GM20431 (cell line): ENCODE measurements around the gene MTERF4.

ENCODE experiments used
- in situ Hi-C: fragments of 300-500 bp; cut with MseI, MboI; formaldehyde crosslinking; loops from one replicate; pipeline ENCODE4 v1.15.0; 2020; ENCODE audit warnings: low sequenced_read_pairs; ENCODE audit not compliant: unreplicated experiment

Gene MTERF4

DNA sequence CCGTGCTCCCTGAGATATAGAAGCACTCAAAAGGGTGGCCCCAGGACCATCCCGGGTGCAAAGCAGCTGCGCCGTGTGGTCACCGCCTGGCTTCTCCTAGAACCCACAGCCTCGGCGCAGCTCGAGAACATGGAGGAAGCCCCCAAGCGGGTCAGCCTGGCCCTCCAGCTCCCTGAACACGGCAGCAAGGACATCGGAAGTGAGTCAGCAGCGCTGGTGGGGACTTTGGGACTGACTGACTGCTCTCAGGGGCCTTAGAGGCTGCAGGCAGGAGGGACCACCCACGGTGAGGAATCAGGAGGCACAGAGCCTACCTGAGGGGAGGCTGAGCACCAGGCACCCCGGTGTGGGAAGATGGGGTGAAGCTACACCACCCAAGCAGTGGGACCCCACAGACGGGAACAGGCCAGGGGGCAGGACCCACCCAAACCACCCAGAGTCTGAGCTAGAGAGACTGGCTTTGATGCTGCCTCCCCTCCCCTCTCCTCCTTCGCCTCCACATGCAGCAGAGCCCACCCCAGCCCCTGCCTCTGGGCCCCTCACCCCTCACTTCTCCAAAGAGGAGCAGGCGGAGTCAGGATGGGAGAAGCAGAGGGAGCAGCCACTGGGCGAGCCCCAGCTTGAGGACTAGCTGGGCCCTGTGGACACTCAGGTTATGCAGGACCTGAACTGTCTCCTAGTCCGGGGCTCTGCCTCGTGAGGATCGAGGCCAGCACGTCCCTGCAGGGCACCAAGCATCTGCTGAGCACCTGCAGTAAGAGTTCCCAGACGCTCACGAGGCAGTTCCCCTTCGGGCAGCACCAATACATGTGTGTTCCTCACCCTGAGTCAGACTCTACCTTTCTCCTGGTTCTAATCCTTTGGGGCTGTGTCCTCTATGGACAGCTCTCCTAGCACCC lies 28.7 kb downstream of the MTERF4 start:
- in situ Hi-C loops = no loop called here

DNA sequence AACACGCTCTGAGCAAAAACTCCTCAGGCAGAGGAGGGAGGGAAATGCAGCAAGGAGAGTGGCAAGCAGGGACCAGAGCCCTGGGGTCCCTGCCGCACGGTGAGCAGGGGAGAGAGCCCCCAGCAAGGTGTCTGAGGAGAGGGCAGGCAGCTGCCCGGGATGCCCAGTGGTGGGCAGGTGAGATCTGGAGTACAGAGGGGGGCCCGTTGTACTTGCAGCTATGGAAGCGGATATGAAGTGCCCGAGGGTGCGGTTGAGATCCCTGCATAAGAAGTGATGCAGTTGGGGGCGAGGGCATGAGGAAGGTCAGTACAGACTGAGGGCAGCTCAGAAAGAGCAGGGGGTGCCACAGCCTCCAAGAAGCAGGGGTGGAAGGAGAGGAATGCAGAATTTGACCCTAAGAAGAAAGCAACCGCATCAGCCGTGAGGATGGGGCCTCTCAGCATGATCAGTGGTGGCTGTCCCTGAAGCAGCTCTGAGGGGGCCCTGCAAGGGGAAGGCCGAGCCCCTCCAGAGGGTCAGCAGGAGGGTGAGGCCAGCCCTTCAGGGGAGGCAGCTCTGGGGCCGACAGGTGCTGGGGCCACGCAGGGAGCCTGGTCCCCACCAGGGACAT lies 29.4 kb downstream of the MTERF4 start:
- in situ Hi-C loops = no loop called here

DNA sequence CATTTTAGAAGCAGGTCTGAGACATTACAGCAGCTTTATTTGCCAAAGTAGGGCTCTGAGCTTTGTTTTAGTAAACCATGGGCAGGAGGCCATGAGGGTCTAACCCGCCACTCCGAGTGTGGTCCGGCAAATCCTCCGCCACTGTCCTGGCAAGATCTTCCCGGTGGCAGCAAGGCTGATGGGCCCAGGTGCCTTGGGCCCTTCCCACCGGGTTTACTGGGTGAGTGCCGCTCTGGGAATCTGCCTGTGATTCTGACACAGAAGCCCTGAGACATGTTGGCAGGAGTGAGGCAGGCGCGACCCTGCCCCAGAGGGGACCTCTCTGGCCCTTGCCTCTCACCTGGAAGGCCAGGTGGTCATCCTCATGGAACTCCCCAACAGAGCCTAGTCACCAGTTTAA lies 29.9 kb downstream of the MTERF4 start:
- in situ Hi-C loops = no loop called here

DNA sequence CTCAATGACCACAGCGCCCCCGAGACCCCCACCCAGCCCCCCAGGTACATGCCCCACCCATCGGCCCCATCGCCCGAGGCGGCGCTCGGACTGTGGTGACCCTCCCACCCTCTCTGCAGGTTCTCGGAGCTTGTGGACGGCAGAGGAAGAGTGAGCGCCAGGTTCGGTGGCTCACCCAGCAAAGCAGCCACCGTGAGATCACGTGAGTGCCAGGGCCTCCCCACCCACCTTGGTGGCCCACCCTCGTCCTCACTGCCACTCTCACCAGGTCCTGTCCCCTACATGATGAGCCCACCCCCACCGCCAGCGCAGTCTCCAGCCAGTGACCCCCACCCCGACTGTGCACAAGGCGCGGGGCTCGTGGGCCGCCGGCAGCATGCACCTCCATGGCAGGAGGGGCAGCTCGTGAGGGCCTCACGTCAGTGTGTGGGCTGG lies 30.4 kb downstream of the MTERF4 start:
- in situ Hi-C loops = no loop called here

DNA sequence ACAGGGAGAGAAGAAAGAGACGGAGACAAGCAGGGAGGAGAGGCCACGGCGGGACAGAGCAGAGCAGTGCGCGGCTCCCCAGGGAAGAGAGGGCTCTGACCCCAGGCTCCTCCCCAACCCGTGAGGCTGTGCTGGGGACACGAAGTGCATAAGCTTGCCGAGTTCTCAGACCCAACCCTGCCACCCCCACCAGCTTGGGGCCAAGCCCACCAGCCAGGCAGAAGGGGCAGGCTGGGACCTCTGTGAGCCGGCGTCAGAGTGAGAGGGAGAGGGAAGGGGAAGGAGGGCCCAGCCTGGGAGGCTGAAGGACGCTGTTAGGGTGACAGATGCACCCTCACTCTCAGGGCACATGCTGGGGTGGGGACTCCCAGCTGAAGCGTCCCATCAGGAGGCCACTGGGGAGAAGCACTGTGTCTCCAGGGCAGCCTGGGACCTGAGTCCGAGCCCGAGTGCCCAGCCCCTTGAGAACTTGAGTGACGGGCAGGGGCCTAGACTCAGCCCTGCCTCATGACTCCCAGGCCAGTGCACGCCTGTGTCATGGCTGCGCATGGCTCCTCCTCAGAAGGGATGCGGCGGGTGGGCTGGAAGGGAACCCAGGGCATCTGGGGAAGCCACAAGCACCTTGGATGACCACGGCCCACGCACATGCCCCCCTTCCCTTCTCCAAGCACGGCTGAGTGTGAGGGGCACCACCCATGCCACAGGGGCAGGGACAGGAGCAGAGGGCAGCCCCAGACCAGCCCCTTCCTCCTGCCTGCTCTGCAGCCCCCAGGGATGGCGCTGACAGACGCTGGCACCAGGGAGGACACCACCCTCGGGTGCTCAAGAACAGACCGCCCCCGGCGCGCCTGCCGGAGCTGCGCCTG lies 31.0 kb downstream of the MTERF4 start:
- in situ Hi-C loops = no loop called here

DNA sequence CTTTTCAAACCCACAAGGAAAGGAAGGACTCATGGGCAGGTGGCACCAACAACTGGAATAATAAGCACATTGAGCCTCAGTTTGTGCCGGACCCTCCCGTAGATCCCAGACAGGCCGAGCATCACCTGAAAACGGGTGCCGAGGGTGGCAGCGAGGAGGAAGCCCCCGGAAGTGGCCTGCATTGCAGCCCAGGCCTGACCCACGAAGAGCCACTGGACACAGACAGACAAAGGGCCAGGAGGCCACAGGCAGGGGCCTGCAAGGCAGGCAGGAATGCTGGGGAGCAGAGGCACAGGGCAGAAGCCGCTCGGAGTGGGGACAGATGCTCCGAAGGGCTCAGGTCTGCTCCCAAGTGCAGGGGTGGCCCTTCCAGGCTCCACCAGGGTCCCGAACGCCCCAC lies 31.7 kb downstream of the MTERF4 start:
- in situ Hi-C loops = no loop called here

DNA sequence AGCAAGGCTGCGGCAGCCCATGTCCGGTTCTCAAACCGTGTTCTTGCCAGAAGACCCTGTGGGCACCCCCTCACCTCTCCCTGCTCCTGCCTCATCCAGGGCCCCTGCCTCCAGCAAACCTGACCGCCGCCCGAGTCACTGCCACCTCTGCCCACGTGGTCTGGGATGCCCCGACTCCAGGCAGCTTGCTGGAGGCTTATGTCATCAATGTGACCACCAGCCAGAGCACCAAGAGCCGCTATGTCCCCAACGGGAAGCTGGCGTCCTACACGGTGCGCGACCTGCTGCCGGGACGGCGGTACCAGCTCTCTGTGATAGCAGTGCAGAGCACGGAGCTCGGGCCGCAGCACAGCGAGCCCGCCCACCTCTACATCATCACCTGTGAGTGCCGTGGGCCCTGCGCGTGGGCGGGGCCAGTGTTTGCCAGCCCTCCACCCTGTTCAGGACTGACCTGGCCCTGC lies 32.2 kb downstream of the MTERF4 start:
- in situ Hi-C loops = no loop called here

DNA sequence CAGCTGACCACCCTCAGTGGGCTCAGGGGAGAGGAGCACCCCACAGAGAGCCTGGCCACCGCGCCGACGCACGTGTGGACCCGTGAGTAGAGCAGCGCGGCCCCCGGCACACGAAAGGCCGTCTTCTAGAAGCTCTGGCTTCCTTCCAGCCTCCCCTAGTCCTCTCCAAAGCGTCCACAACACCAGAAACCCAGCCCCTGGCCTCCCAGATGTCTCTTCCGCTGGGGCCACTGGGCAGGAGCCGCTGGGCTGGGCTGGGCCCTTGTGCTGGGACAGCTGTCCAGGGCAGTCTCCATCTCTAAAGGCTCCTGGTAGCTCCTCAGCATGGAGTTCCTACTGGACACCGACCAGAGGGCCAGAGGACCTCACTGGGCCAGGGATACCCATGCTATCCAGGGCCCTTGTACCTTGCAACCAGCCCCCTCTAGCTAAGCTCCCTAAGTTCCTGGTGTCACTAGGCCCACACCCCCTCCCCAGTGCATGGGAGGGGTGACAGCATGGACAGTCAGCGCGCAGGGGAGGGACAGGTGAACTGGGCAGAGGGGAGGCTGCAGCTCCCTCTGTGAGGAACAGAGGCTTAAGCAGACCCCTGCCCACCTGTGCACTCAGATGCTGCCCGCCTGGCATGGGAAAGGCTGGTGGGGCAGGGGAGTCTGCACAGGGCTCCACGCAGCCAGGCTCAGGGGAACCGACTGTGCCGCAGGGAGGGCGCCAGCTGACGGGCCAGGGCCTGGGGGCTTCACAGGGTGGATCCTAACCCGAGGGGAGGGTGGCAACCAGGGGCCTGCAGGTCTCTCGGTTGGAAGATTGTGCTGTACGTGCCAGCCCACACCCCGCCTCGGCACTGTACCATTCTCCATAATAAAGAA lies 32.9 kb downstream of the MTERF4 start:
- in situ Hi-C loops = no loop called here

DNA sequence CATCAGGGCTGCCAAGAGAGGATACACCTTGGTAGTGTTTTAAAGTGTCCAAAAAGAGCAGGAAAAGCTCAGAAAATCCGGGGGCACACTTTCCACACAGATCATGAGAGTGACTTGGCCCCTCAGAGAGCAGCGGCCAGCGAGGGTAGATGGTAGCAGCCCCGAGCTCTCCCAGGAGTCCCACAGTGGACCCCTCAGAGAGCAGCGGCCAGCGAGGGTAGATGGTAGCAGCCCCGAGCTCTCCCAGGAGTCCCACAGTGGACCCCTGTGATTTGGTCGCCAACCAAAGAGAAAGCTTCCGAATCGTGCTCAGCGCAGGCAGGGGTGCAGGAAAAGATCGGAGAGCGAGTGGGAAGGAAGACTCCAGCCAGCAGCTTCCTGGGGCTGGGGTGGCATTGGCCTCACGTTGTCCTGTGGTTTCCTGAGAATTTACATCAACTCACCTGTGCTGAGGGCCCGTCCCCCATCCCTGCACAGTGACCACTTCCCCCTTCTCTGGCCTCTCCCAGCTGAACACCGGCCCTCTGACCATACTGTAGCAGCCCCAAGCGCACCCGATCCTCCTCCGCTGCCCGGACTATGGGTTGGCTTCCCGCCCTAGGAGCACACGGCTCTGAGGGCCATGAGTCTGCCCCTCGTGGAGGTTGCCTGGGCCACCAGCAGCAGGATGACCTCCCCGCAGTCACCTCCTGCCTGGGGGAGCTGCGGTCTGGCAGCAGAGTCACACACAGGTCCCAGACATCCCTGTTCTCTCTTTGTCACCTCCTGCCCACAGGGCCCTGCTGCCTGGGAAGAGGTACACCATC lies 33.7 kb downstream of the MTERF4 start:
- in situ Hi-C loops = no loop called here

DNA sequence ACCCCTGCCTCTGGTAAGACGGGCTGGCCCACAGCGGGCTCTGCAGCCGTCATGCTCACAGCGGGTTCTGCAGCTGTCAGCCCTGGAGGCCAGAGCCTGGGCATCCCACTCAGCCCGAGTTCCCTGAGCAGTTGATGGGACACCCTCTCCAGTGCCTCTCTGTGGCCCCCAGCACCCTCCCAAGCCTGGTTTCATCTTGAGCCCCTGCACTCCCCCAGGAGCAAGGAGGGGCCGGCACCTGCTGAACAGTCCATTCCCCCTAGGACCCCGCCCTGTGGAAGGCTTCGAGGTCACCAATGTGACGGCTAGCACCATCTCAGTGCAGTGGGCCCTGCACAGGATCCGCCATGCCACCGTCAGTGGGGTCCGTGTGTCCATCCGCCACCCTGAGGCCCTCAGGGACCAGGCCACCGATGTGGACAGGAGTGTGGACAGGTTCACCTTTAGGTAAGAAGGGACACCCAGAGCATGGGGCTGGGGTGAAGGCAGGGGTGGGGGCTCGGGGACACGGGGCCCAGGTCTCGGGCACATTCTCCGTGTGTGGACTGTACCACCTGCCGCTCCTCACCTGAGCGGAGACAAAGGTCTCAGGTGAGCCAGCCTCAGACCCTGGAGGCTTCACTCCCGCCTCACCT lies 34.5 kb downstream of the MTERF4 start:
- in situ Hi-C loops = no loop called here

DNA sequence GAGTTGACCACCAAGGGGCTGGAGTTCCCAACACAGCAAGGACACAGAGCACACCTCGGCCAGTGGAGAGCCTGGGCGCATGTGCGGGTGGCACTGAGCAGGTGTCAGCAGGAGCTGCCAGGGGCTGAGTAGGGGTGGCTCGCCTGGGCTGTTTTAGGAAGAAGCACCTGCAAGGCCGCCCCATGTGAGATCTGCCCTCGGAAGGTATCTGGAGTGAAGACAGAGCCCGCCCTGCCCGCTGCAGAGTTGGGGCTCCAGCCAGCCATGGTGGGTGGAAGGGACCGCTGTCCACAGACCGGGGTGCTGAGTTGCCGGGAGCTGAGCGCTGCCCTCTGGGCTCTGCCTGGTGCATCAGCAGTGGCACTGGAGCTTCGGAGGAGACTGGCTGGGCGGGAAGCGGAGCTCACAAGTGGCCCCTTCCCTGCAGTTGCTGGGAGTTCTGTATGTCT lies 35.2 kb downstream of the MTERF4 start:
- in situ Hi-C loops = no loop called here

DNA sequence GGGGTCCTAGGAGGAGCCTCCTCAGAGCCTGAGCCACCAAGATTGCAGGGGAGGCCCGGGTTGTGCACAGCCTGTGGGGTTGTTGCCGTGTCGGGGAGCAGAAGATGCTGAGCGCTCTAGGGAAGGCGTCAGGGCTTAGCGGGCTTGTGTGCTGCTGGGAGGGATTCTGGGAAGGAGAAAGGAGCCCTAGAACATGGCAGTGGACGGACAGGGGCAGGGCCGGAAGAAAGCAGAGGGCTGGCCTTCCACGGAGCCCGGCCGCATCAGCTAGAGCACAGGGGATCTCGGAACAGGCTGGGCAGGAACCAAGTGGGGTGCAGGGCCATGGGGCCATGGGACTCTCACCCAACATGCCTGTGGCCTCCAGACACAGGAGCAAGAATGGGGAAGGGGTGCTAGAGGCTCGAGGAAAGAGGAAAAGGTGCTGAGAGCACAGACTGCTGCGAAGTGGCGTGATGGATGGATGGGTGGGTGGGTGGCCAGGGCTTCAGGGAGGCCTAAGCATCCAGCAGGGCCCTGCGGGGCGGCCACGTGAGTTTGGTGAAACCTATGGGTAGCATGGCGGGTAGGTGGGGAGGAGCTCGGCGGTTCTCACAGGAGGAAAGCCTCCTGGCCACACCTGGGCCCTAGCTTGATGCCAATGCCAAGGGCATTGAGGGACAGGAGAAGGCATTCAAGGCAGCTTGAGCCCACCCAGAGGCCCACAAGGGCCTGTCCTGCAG lies 35.8 kb downstream of the MTERF4 start:
- in situ Hi-C loops = no loop called here

DNA sequence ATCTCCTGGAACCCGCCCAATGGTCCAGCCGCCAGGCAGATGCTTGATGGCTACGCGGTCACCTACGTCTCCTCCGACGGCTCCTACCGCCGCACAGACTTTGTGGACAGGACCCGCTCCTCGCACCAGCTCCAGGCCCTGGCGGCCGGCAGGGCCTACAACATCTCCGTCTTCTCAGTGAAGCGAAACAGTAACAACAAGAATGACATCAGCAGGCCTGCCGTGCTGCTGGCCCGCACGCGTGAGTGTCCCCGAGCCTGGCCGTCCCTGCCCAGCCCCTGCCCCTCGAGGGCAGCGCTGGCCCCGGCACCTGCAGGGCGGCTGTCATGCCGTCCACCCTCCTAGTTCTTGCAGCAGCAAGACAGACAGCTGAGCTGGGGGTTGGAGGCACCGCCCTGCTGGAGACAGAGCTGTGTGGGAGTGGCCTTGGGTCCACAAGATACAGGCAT lies 36.7 kb downstream of the MTERF4 start:
- in situ Hi-C loops = no loop called here

DNA sequence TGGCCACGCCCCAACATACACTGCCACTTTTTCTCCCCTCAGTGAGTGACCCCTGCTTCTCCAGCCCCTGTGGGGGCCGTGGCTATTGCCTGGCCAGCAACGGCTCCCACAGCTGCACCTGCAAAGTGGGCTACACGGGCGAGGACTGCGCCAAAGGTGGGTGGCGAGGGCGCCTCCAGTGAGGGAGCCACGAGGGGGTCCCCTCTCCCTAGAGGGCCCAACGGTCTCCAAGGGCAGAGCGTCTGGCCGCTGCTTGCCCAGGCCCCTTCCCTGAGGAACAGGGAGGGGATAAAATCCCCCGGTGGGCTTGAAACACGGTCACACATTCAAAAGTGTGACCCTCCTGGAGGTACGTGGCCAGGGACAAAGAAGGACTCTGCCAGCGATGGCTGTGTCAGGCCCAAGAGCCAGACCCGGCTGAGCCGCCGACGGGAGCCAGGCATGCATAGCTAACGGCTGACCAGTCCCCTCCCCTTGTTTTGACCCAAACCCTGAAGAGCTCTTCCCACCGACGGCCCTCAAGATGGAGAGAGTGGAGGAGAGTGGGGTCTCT lies 37.2 kb downstream of the MTERF4 start:
- in situ Hi-C loops = no loop called here

DNA sequence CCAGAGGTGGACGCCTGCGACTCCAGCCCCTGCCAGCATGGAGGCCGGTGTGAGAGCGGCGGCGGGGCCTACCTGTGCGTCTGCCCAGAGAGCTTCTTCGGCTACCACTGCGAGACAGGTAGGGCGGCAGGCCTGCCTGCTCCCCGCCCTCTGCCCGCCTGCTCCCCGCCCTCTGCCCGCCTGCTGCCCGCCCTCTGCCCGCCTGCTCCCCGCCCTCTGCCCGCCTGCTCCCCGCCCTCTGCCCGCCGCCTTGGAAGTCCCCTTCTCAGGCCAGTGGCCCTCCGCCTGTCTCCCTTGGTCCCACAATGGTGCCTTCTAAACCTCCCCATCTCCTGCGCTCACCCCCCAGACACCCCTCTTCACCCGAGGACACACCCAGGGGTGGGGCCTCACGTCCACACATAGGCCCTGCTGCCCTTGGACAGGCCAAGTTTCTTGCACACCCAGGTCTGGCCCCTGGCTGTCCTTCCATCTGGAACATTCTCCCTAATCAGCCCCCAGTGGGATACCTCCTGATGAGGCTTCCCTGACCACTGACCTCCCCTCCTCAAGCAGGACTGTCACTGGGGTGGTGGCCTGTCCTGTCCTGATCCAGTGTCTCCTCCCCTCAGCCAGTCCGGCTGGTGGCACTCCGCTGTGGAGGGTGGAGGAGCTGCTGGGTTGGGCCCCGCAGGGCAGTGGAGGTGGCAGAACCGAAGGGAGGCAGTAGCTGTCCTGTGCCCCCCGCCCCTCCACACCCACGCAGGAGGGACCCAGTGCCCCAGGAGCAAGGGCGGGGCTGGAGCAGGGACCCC lies 37.9 kb downstream of the MTERF4 start:
- in situ Hi-C loops = no loop called here

DNA sequence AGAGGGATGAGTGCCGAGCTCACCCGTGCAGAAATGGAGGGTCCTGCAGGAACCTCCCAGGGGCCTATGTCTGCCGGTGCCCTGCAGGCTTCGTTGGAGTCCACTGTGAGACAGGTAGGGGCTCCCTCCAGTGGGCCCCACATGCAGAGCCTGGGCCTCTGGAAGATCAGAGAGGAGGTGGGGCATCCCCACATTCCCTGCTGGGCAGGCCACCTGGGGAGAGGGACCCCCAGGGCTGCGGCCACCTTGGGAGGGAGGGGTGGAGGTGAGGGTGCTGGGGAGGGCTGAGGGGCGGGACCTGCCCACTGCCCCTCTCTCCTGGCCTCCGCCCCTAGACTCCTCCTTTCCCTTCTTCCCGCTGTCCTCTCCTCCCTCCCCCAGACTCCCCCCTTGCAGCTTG lies 38.5 kb downstream of the MTERF4 start:
- in situ Hi-C loops = no loop called here
